GM12878 (cell line): ENCODE results near the gene STRIP2. TPM values are rescaled to one million over a fixed set of nuclear protein-coding genes. Genes with fewer than 3 reads are reported as not detected.

Experiments used
- HDAC6 ChIP-seq: fragments of 200-600 bp; sonication (generic); IDR thresholded peaks from one replicate; pipeline ENCODE4 v1.8.0; 2017; ENCODE audit warnings: antibody characterized with exemption; ENCODE audit not compliant: unreplicated experiment
- KLF5 ChIP-seq: fragments of 450-650 bp; IDR thresholded peaks from 2 replicates; pipeline ENCODE4 v1.6.1; 2014; ENCODE audit warnings: mild to moderate bottlenecking; ENCODE audit not compliant: partially characterized antibody
- NR2C1 ChIP-seq: fragments of 450-650 bp; IDR thresholded peaks from 2 replicates; pipeline ENCODE4 v1.6.1; 2017; ENCODE audit warnings: antibody characterized with exemption, mild to moderate bottlenecking, moderate library complexity
- PKNOX1 ChIP-seq: fragments of 450-650 bp; IDR thresholded peaks from 2 replicates; pipeline ENCODE4 v1.6.1; 2016; ENCODE audit warnings: mild to moderate bottlenecking
- SMAD5 ChIP-seq: IDR thresholded peaks from 2 replicates; pipeline ENCODE4 v1.6.1; 2016; ENCODE audit warnings: antibody characterized with exemption, low read depth
- WRNIP1 ChIP-seq: IDR thresholded peaks from 2 replicates; pipeline ENCODE4 v1.6.1; 2011; ENCODE audit warnings: low read depth, low read length, improper control_type of control experiment, borderline replicate concordance
- ZBED1 ChIP-seq: IDR thresholded peaks from 2 replicates; pipeline ENCODE4 v1.6.1; 2016; ENCODE audit warnings: borderline replicate concordance
- polyA plus RNA-seq, 11 experiments: library from polyadenylated mRNA; depleted of rRNA in 4 of 11; unstranded in 6 of 11; stranded (reverse) in 5 of 11; fragments of >200 nt; fragmentation: Nextera tagmentation in 4 of 11; fragmentation: Illumina TruSeq in 1 of 11; extraction: Ambion mirVana in 4 of 11; extraction: Trizol in 1 of 11; gene quantifications; 1 replicate in 1 of 11; 2 replicates in 10 of 11; pipeline versions ENCODE4 v1.2.1 to v1.2.3, GENCODE V29; 2011 to 2016; ENCODE audit warnings: inconsistent platforms in 2 of 11, missing spikeins in 2 of 11, low read depth in 1 of 11
- total RNA-seq, 4 experiments: library from RNA; depleted of rRNA in 3 of 4; stranded (reverse); fragments of >200 nt in 3 of 4; fragmentation: Illumina TruSeq in 1 of 4; extraction: Trizol in 1 of 4; gene quantifications; 2 replicates each; pipeline versions ENCODE4 v1.2.1 to v1.2.3, GENCODE V29; 2013 to 2021
- TF ChIP-seq, protein P1 (sequence below): fragments of 150-350 bp; IDR thresholded peaks from 2 replicates; pipeline ENCODE4 v1.6.1; 2016; ENCODE audit warnings: low read depth, low read length
- TF ChIP-seq, protein P2 (sequence below): fragments of 450-650 bp; formaldehyde crosslinking; IDR thresholded peaks from 2 replicates; pipeline ENCODE4 v1.4.0; 2020; ENCODE audit warnings: mild to moderate bottlenecking, moderate library complexity

The STRIP2 gene
- total and polyA plus RNA-seq, 10 of the 15 experiments (the other 5 are each of a cell fraction or from before 2014, with no cell fraction given): 0.48 to 5.8 (median 1.8) TPM

DNA sequence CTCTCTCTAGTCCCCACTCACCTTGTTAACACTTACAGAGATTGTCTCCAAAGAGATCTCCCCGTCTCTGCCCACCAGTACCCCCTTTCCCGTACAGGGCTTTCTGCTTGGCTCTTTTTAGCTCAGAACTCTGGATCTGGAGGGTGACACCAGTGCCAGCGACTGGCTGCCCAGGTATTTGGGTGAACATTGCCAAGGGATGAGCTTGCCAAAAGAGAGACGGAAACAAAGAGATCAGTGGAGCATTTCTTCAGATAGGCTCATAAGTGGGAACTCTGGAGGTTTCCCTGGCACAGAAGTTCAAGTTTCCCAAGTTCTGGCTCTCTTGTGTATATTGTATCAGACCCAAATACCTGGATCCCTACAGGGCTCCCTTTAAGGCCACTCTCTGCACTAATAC is 30.0 kb downstream of the STRIP2 start (continued):
- TF ChIP-seq, protein P1, sequence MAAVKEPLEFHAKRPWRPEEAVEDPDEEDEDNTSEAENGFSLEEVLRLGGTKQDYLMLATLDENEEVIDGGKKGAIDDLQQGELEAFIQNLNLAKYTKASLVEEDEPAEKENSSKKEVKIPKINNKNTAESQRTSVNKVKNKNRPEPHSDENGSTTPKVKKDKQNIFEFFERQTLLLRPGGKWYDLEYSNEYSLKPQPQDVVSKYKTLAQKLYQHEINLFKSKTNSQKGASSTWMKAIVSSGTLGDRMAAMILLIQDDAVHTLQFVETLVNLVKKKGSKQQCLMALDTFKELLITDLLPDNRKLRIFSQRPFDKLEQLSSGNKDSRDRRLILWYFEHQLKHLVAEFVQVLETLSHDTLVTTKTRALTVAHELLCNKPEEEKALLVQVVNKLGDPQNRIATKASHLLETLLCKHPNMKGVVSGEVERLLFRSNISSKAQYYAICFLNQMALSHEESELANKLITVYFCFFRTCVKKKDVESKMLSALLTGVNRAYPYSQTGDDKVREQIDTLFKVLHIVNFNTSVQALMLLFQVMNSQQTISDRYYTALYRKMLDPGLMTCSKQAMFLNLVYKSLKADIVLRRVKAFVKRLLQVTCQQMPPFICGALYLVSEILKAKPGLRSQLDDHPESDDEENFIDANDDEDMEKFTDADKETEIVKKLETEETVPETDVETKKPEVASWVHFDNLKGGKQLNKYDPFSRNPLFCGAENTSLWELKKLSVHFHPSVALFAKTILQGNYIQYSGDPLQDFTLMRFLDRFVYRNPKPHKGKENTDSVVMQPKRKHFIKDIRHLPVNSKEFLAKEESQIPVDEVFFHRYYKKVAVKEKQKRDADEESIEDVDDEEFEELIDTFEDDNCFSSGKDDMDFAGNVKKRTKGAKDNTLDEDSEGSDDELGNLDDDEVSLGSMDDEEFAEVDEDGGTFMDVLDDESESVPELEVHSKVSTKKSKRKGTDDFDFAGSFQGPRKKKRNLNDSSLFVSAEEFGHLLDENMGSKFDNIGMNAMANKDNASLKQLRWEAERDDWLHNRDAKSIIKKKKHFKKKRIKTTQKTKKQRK: no peak
- TF ChIP-seq HDAC6 (no peak), PKNOX1 (no peak), KLF5 (no peak), ZBED1 (no peak), SMAD5 (no peak), NR2C1 (no peak), WRNIP1 (no peak)
- TF ChIP-seq, protein P2, sequence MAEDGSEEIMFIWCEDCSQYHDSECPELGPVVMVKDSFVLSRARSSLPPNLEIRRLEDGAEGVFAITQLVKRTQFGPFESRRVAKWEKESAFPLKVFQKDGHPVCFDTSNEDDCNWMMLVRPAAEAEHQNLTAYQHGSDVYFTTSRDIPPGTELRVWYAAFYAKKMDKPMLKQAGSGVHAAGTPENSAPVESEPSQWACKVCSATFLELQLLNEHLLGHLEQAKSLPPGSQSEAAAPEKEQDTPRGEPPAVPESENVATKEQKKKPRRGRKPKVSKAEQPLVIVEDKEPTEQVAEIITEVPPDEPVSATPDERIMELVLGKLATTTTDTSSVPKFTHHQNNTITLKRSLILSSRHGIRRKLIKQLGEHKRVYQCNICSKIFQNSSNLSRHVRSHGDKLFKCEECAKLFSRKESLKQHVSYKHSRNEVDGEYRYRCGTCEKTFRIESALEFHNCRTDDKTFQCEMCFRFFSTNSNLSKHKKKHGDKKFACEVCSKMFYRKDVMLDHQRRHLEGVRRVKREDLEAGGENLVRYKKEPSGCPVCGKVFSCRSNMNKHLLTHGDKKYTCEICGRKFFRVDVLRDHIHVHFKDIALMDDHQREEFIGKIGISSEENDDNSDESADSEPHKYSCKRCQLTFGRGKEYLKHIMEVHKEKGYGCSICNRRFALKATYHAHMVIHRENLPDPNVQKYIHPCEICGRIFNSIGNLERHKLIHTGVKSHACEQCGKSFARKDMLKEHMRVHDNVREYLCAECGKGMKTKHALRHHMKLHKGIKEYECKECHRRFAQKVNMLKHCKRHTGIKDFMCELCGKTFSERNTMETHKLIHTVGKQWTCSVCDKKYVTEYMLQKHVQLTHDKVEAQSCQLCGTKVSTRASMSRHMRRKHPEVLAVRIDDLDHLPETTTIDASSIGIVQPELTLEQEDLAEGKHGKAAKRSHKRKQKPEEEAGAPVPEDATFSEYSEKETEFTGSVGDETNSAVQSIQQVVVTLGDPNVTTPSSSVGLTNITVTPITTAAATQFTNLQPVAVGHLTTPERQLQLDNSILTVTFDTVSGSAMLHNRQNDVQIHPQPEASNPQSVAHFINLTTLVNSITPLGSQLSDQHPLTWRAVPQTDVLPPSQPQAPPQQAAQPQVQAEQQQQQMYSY (CRISPR knock-in tag): no peak
